ENCODE results near the gene TACR2. TPM values are rescaled to one million over a fixed set of nuclear protein-coding genes. Genes with fewer than 3 reads are reported as not detected.

The TACR2 gene
- polyA plus RNA-seq, 1 experiment, result not detected

- Histone ChIP-seq H3K9me3 (ENCODE audit: control insufficient read depth, insufficient read depth, low read length) (no peaks in the 10 kb centered on the region), H3K4me3 (ENCODE audit: low read depth, low read length) (no peak overlapping the region), H3K27ac (ENCODE audit: low read depth, low read length) (no peak overlapping the region), H3K27me3 (ENCODE audit: control insufficient read depth, insufficient read depth, low read length) (no peaks in the 10 kb centered on the region)
- CTCF ChIA-PET, result no interaction called here
- POLR2A ChIA-PET, result no interaction called here
- no peak for TF ChIP-seq CTCF (IDR thresholded peaks at IDR 0.05; ENCODE audit: low read depth, low read length)
- no peak for DNase-seq (ENCODE audit: low read depth, low spot score)
These were observed 55.5 kb downstream of the TACR2 start for GRCh38 chr10:69361303-69361614.

DNA sequence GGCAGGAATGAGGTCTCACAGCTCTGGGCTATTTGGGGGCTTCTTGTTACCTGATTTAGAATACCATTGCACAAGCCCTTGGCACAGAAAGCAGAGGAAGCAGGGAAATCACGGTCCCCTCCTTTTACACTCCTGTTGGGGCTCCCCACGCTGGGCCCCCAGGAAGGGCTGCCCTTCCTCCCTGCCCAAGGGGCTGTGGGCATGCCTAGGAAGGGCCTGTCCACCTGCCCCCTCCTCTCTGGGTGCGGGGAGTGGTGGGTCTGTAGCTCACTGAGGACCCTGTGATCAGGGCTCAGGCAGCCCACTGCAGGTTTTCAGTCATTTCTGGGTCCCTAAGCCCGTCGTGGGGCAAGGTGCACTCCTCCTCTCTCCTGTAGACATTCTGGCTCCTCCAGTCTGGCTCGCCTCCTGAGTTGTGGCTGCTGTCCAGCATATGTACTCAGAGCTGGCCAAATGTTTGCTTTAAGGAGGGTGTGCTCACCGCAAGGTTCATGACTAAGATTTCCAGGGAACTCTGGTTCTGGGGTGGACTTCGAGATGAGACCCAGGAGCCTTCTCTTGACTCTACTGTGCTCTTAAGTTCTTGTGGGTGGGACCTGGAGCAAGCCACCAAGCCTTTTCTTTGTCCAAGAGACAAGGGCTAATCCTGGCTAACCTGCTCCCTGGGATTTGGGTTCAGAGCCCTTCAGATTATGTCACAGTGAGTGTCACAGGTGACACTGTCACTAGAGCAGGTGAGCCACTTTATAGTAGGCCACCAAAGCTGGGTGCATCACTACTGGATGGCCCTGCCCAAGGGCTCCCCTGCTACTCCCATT, 56.0 kb downstream of the TACR2 start:
- POLR2A ChIA-PET, result interaction anchor here (0.5 kb wide), 1 partner anchor 14 kb away, joined by 4 read pairs; no protein-coding TSS in a partner anchor
- DNase-seq (ENCODE audit: low read depth, low spot score), result peak; percentile 72
- H3K27ac ChIP-seq (ENCODE audit: low read depth, low read length), result no peak overlapping the region
- H3K4me3 ChIP-seq (ENCODE audit: low read depth, low read length), result no peak overlapping the region
- no peak for TF ChIP-seq CTCF (IDR thresholded peaks at IDR 0.05; ENCODE audit: low read depth, low read length)
- no peaks in the 10 kb centered on the region for H3K27me3 ChIP-seq (ENCODE audit: control insufficient read depth, insufficient read depth, low read length)
- CTCF ChIA-PET, result no interaction called here
- H3K9me3 ChIP-seq (ENCODE audit: control insufficient read depth, insufficient read depth, low read length), result no peaks in the 10 kb centered on the region

DNA sequence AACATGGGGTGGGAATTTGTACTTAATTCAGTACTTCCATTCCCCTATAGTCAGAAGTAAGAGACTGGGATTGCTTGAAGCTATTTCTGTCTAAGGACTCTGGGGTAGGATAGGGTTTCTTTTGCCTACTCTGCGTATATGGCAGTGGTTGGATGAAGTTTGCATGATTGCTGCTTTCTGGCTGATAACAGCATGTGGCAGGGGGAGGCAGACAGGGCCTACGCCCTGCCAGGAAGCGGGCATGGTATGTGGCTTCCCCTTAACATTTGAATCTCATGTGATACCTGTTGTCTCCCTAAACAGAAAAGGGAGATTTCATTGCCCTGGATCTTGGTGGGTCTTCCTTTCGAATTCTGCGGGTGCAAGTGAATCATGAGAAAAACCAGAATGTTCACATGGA, 57.1 kb downstream of the TACR2 start:
- Histone ChIP-seq H3K4me3 (ENCODE audit: low read depth, low read length) (no peak overlapping the region), H3K27ac (ENCODE audit: low read depth, low read length) (no peak overlapping the region), H3K9me3 (ENCODE audit: control insufficient read depth, insufficient read depth, low read length) (no peaks in the 10 kb centered on the region), H3K27me3 (ENCODE audit: control insufficient read depth, insufficient read depth, low read length) (no peaks in the 10 kb centered on the region)
- POLR2A ChIA-PET, result no interaction called here
- no peak for TF ChIP-seq CTCF (IDR thresholded peaks at IDR 0.05; ENCODE audit: low read depth, low read length)
- CTCF ChIA-PET, result no interaction called here
- no peak for DNase-seq (ENCODE audit: low read depth, low spot score)

- no peaks in the 10 kb centered on the region for H3K27me3 ChIP-seq (ENCODE audit: control insufficient read depth, insufficient read depth, low read length)
- no peak for TF ChIP-seq CTCF (IDR thresholded peaks at IDR 0.05; ENCODE audit: low read depth, low read length)
- CTCF ChIA-PET, result no interaction called here
- H3K27ac ChIP-seq (ENCODE audit: low read depth, low read length), result no peak overlapping the region
- no peak for DNase-seq (ENCODE audit: low read depth, low spot score)
- no peak overlapping the region for H3K4me3 ChIP-seq (ENCODE audit: low read depth, low read length)
- POLR2A ChIA-PET, result interaction anchor here (0.7 kb wide), 1 partner anchor 59 kb away, joined by 6 read pairs; no protein-coding TSS in a partner anchor
- no peaks in the 10 kb centered on the region for H3K9me3 ChIP-seq (ENCODE audit: control insufficient read depth, insufficient read depth, low read length)
These were observed 57.6 kb downstream of the TACR2 start for GRCh38 chr10:69359148-69359547.

DNA sequence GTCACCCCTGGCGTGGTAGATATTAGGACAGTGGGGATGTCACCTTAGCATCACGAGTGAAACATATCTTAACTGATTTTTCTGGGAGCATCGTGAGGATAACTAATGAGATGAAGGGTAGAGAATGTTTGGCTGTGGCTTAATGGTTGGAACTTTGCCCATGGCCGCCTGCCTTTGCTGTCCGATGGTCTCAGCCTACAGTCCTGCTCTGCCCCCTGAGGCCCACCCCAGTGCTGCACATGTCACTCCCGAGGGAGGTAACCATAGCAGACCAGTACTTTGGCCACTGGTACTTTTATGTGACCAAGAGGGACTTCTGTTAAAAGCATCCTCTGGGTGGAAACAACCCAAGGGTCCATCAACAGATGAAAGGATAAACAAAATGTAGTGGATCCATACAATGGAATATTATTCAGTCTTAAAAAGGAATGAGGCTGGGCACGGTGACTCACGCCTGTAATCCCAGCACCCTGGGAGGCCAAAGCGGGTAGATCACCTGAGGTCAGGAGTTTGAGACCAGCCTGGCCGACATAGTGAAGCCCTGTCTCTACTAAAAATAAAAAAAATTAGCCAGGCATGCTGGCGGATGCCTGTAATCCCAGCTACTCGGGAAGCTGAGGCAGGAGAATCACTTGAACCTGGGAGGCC, 58.4 kb downstream of the TACR2 start:
- Histone ChIP-seq H3K27me3 (ENCODE audit: control insufficient read depth, insufficient read depth, low read length) (no peaks in the 10 kb centered on the region), H3K4me3 (ENCODE audit: low read depth, low read length) (no peak overlapping the region), H3K9me3 (ENCODE audit: control insufficient read depth, insufficient read depth, low read length) (no peaks in the 10 kb centered on the region), H3K27ac (ENCODE audit: low read depth, low read length) (no peak overlapping the region)
- no peak for TF ChIP-seq CTCF (IDR thresholded peaks at IDR 0.05; ENCODE audit: low read depth, low read length)
- no peak for DNase-seq (ENCODE audit: low read depth, low spot score)
- ChIA-PET CTCF (interaction anchor here (0.6 kb wide), 1 partner anchor 35 kb away, joined by 4 read pairs; no protein-coding TSS in a partner anchor), POLR2A (interaction anchor here (0.6 kb wide), 1 partner anchor 9 kb away, joined by 3 read pairs; no protein-coding TSS in a partner anchor)
